OCI-M2 (cell line): ENCODE data around the gene AREL1.

Experiments
- DNase-seq: peaks from one replicate; lab custom pipeline; 2025; ENCODE audit not compliant: unreplicated experiment; lab: John Stamatoyannopoulos, UW

The AREL1 gene

GRCh38 chr14:74697976-74698375, 14.9 kb downstream of the AREL1 start:
- DNase-seq: no peak

GRCh38 chr14:74697543-74697942, 15.3 kb downstream of the AREL1 start:
- DNase-seq: no peak

- DNase-seq: no peak
Measured at GRCh38 chr14:74697011-74697410, 15.9 kb downstream of the AREL1 start.

GRCh38 chr14:74695406-74695805, 17.5 kb downstream of the AREL1 start:
- no peak for DNase-seq

GRCh38 chr14:74693191-74693590, 19.7 kb downstream of the AREL1 start:
- DNase-seq: no peak

- no peak for DNase-seq
Measured at GRCh38 chr14:74691456-74691855, 21.4 kb downstream of the AREL1 start.

GRCh38 chr14:74685921-74686678, 26.8 kb downstream of the AREL1 start:
- DNase-seq: no peak

GRCh38 chr14:74685056-74685455, 27.8 kb downstream of the AREL1 start:
- no peak for DNase-seq

GRCh38 chr14:74684434-74684833, 28.4 kb downstream of the AREL1 start:
- no peak for DNase-seq

- no peak for DNase-seq
Measured at GRCh38 chr14:74683406-74683805, 29.5 kb downstream of the AREL1 start.

GRCh38 chr14:74682169-74682952, 30.5 kb downstream of the AREL1 start:
- no peak for DNase-seq

GRCh38 chr14:74675219-74675618, 37.7 kb downstream of the AREL1 start:
- DNase-seq: no peak

- no peak for DNase-seq
Measured at GRCh38 chr14:74673768-74674167, 39.1 kb downstream of the AREL1 start.

- no peak for DNase-seq
Measured at GRCh38 chr14:74671789-74672188, 41.1 kb downstream of the AREL1 start.

GRCh38 chr14:74670726-74671411, 42.0 kb downstream of the AREL1 start:
- DNase-seq: no peak

GRCh38 chr14:74669846-74670245, 43.0 kb downstream of the AREL1 start:
- no peak for DNase-seq

- DNase-seq: no peak
Measured at GRCh38 chr14:74669256-74669655, 43.6 kb downstream of the AREL1 start.

GRCh38 chr14:74667758-74668157, 45.1 kb downstream of the AREL1 start:
- no peak for DNase-seq

GRCh38 chr14:74664717-74665116, 48.2 kb downstream of the AREL1 start:
- DNase-seq: no peak

- no peak for DNase-seq
Measured at GRCh38 chr14:74663884-74664283, 49.0 kb downstream of the AREL1 start.

- no peak for DNase-seq
Measured at GRCh38 chr14:74661726-74662450, 51.0 kb downstream of the AREL1 start.
